ENCODE measurements around the gene UBA5.
"Not testable (repeated sequence)": the region's sequence is repeated elsewhere in the genome, so short reads cannot be mapped to it uniquely, and the experiment has no call there.

UBA5 gene

GRCh38 chr3:132660052-132660810 lies at the start of gene UBA5:
Gene UBA5, plus strand, starts transcription at chr3:132660329. Its CDS starts 209 bp downstream, at chr3:132660538.
- peak; percentile 67 for DNase-seq (ENCODE audit: low spot score)

DNA sequence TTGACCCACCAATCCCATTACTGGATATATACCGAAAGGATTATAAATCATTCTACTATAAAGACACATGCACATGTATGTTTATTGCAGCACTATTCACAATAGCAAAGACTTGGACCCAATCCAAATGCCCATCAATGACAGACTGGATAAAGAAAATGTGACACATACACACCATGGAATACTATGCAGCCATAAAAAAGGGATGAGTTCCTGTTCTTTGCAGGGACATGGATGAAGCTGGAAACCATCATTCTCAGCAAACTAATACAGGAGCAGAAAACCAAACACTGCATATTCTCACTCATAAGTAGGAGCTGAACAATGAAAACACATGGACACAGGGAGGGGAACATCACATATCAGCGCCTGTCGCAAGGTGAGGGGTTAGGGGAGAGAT lies 44.8 kb upstream of the UBA5 start:
- not testable (repeated sequence) for DNase-seq (ENCODE audit: low spot score)

DNA sequence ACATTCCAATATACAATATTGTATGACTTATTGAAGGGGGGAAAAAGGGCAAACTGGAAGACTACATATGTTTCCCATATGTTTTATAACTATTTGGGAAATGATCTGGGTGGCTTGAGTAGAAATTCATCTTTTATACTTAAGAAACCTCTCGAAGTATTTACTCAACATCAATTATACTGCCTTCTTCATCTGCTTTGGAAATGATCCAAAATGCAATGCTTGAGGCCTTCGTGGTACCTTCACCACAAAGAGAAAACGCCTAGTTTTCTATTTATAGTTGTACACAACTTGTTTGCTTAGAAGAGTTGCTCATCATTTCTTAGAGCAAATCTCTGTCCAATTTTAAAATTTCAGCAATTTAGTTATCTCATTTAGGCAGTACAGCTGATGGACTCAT lies 44.2 kb upstream of the UBA5 start:
- no peak for DNase-seq (ENCODE audit: low spot score)

DNA sequence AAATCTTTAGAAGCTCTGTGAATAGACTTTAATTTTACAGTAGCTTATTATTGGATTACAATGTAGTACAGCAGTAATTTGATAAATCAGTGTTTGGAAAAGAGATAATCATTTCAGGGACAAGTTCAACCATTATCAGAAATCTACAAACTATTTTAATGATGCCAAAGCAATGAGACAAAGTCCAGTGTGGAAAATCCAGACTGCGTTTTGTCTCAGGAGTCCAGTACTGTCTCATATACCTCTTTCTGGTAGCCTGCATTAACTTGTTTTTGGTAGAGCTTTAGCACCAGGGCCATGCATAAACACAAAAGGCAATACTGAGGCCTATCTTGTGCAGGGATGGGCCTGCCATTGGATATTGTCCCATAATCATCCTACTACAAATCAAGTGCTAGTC lies 43.3 kb upstream of the UBA5 start:
- no peak for DNase-seq (ENCODE audit: low spot score)

GRCh38 chr3:132622148-132622547 lies 38.0 kb upstream of the UBA5 start:
- no peak for DNase-seq (ENCODE audit: low spot score)

DNA sequence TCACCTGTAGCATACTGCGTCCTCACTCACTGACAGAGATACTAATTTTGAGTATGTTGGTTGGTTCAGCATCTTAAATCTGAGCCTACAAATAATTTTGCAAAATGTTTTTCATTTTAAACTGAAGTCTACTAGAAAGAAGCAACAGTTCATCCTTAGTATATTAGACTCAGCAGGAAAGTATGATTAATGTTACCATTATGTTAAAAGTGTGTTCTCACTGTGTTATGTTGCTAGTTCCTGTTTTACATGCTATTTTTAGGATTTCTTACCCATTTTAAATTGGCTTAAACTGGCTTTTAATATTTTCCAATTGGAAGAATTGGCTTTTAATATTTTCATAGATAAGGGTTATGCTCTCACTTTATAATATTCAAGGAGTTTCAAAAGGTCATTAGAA lies 37.4 kb upstream of the UBA5 start:
- no peak for DNase-seq (ENCODE audit: low spot score)

DNA sequence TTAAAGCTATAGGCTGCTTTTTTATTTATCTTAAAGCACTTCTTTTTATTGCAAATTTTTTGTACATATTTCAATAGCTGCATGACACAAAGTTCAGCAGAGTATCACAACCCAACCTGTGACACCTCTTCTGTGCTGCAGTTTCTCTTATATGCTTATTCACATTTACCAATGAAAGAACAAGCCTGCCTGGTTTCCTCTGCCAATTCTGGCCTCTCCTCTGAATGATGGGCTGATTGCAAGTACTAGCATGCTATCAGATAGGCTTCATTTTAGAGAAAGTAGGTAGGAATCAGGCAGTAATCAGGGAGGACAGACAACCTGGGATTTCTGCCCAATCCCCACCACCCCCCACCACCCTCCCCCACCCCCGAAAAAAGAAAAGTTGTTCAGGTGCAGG lies 36.5 kb upstream of the UBA5 start:
- DNase-seq (ENCODE audit: low spot score) = no peak

DNA sequence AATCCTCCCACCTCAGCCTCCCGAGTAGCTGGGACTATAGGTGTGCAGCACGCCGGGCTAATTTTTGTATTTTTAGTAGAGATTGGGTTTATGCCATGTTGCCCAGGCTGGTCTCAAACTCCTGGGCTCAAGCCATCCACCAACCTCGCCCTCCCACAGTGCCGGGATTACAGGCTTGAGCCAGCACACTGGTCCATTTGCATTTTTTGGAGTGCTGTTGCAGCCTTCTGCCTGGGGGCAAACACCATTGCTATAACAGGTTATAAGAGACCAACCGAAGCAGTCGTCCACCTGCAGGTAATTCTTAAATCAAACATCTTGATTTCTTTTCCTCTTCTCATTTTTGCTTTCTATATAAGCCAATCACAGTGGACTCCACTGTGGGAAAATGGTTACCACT lies 35.3 kb upstream of the UBA5 start:
- no peak for DNase-seq (ENCODE audit: low spot score)

GRCh38 chr3:132625613-132626012 lies 34.5 kb upstream of the UBA5 start:
- DNase-seq (ENCODE audit: low spot score) = no peak

GRCh38 chr3:132626955-132627354 lies 33.2 kb upstream of the UBA5 start:
- no peak for DNase-seq (ENCODE audit: low spot score)

- DNase-seq (ENCODE audit: low spot score) = no peak
Observed at GRCh38 chr3:132628157-132628556, 32.0 kb upstream of the UBA5 start.

GRCh38 chr3:132629928-132630327 lies 30.2 kb upstream of the UBA5 start:
- DNase-seq (ENCODE audit: low spot score) = no peak

- no peak for DNase-seq (ENCODE audit: low spot score)
Observed at GRCh38 chr3:132630612-132631011, 29.5 kb upstream of the UBA5 start.

GRCh38 chr3:132635052-132635451 lies 25.1 kb upstream of the UBA5 start:
- no peak for DNase-seq (ENCODE audit: low spot score)

GRCh38 chr3:132637590-132637989 lies 22.5 kb upstream of the UBA5 start:
- DNase-seq (ENCODE audit: low spot score) = no peak

GRCh38 chr3:132638706-132639105 lies 21.4 kb upstream of the UBA5 start:
- no peak for DNase-seq (ENCODE audit: low spot score)

GRCh38 chr3:132641427-132641826 lies 18.7 kb upstream of the UBA5 start:
- not testable (repeated sequence) for DNase-seq (ENCODE audit: low spot score)

- DNase-seq (ENCODE audit: low spot score) = peak; percentile 40
Observed at GRCh38 chr3:132641837-132642538, 18.1 kb upstream of the UBA5 start.

DNA sequence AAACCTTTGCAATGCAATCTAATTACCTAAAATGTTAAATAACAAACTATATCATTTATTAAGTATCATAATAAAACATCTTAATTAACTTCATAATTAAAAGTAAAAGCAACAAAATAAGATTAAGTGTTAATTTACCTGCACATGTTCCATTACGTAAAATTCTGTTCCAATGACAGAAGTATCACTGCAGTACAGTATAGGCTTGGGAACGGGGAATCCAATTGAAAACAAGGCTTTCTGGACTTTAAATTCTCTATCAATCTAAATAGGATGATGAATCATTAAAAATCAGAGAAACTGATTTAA lies 17.6 kb upstream of the UBA5 start:
- no peak for DNase-seq (ENCODE audit: low spot score)

GRCh38 chr3:132643366-132643765 lies 16.8 kb upstream of the UBA5 start:
- DNase-seq (ENCODE audit: low spot score) = no peak

GRCh38 chr3:132645058-132645457 lies 15.1 kb upstream of the UBA5 start:
- DNase-seq (ENCODE audit: low spot score) = no peak

DNA sequence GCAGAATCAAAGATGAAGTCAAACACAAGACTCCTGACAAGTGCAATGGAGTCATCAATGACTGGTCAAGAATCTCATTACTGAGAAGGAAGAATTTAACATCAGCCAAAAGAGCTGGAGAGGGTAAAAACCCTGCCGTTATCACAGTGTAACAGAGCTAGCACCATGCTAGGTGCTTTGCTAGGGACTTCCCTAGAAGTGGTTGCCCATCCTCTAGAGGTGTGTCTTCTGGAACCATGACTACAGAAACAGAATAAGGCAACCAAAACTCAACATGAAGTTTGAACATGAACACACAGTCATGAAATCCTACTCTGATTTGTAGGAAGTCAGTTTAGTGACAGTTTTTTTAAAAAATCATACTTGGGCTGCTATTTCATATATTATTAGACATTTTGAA lies 10.0 kb upstream of the UBA5 start:
- no peak for DNase-seq (ENCODE audit: low spot score)

DNA sequence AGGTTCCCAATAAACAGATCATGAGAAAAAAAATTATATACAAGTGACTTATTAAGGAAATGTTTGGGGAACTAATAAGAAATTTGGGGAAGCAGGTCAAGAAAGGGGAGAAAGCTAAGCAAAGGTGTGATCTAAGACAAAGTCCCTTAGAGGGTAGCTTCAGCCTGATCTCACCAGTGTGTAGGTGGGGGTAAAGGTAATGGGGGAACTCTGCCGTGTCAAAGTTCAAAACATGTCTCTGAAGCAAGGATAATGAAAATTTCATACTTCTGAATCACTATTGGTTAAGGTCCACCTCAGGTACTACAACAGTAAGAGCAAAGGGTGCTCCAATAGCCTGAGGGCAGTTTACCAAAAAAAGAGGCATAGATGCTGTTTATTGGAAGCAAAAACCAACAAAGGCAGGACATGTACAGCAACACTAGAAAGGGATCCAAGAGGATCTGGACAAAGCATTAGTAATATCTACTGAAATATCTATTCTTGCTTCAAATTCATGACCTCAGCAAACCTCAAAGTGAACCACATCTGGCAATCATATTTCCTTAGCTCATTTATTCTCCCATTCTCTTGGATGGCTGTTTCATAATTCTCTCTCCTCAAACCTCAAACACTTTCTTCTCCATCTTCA lies 7.4 kb upstream of the UBA5 start:
- DNase-seq (ENCODE audit: low spot score) = no peak

Measured in CD4-positive, alpha-beta T cell treated with Interleukin-2 at 100 ng/mL for 4 hours (primary cell).